Fibroblast of lung (primary cell): ENCODE measurements around the gene TASP1.
"Not testable (repeated sequence)": the region's sequence is repeated elsewhere in the genome, so short reads cannot be mapped to it uniquely, and the experiment has no call there.

Experiments
- EZH2 ChIP-seq: IDR thresholded peaks from 2 replicates; pipeline ENCODE4 v1.5.1; 2012; ENCODE audit warnings: low read length, control low read depth, mild to moderate bottlenecking; ENCODE audit errors: missing control alignments
- TF ChIP-seq, protein P1 (sequence below), 2 donors: IDR thresholded peaks in 1 of 2; conservative IDR thresholded peaks in 1 of 2; 1 replicate in 1 of 2; 2 replicates in 1 of 2; pipeline ENCODE4 v1.5.1; 2011 to 2012; ENCODE audit warnings: low read length in 2 of 2, control low read depth in 1 of 2, inconsistent platforms in 1 of 2, low read depth in 1 of 2, mild to moderate bottlenecking in 1 of 2

- TF ChIP-seq, protein P1, sequence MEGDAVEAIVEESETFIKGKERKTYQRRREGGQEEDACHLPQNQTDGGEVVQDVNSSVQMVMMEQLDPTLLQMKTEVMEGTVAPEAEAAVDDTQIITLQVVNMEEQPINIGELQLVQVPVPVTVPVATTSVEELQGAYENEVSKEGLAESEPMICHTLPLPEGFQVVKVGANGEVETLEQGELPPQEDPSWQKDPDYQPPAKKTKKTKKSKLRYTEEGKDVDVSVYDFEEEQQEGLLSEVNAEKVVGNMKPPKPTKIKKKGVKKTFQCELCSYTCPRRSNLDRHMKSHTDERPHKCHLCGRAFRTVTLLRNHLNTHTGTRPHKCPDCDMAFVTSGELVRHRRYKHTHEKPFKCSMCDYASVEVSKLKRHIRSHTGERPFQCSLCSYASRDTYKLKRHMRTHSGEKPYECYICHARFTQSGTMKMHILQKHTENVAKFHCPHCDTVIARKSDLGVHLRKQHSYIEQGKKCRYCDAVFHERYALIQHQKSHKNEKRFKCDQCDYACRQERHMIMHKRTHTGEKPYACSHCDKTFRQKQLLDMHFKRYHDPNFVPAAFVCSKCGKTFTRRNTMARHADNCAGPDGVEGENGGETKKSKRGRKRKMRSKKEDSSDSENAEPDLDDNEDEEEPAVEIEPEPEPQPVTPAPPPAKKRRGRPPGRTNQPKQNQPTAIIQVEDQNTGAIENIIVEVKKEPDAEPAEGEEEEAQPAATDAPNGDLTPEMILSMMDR (conservative IDR thresholded peaks at IDR 0.05 in 1 of 2, IDR thresholded peaks at IDR 0.05 in 1 of 2; ENCODE audit: low read depth in 1 of 2, low read length in 2 of 2) = not testable (repeated sequence)
- TF ChIP-seq EZH2 = not testable (repeated sequence)
These were observed 22.0 kb downstream of the TASP1 start for GRCh38 chr20:13616713-13617112.
